Jurkat, Clone E6-1 (cell line): ENCODE data around the gene GPR137.

Experiments used
- DNase-seq: peaks from one replicate; pipeline ENCODE4 v3.0.0-alpha.2; 2011; ENCODE audit warnings: low read depth, low spot score
- H3K4me3 ChIP-seq: 2 replicates; pipeline ENCODE4 v1.5.1; 2011; ENCODE audit warnings: mild to moderate bottlenecking, low read length, control low read depth, moderate library complexity

The GPR137 gene

GRCh38 chr11:64260147-64260708, 25.4 kb upstream of the GPR137 start:
- no peak overlapping the region for H3K4me3 ChIP-seq
- no peak for DNase-seq

GRCh38 chr11:64261556-64262080, 24.0 kb upstream of the GPR137 start:
- DNase-seq: no peak
- H3K4me3 ChIP-seq: no peak overlapping the region

- no peak for DNase-seq
- no peak overlapping the region for H3K4me3 ChIP-seq
These were observed 23.2 kb upstream of the GPR137 start for GRCh38 chr11:64262271-64263002.

GRCh38 chr11:64263021-64263946, 22.4 kb upstream of the GPR137 start:
- H3K4me3 ChIP-seq: no peak overlapping the region
- no peak for DNase-seq

GRCh38 chr11:64263947-64264317, 21.7 kb upstream of the GPR137 start:
- no peak for DNase-seq

GRCh38 chr11:64264371-64264852, 21.2 kb upstream of the GPR137 start:
- H3K4me3 ChIP-seq: no peak overlapping the region
- no peak for DNase-seq

More at GRCh38 chr11:64263947-64264317, 21.7 kb upstream of the GPR137 start:
- no peak overlapping the region for H3K4me3 ChIP-seq

GRCh38 chr11:64265176-64266160, 20.2 kb upstream of the GPR137 start:
- H3K4me3 ChIP-seq: no peak overlapping the region
- DNase-seq: no peak

- no peak for DNase-seq
- H3K4me3 ChIP-seq: no peak overlapping the region
These were observed 19.3 kb upstream of the GPR137 start for GRCh38 chr11:64266339-64266738.

- no peak overlapping the region for H3K4me3 ChIP-seq
- DNase-seq: no peak
These were observed 18.3 kb upstream of the GPR137 start for GRCh38 chr11:64267207-64267945.

- peak overlapping the region; percentile 89 for H3K4me3 ChIP-seq
- no peak for DNase-seq
These were observed 17.4 kb upstream of the GPR137 start for GRCh38 chr11:64268025-64268892.

- peak overlapping the region; percentile 89 for H3K4me3 ChIP-seq
- no peak for DNase-seq
These were observed 16.6 kb upstream of the GPR137 start for GRCh38 chr11:64268893-64269539.

- H3K4me3 ChIP-seq: peak overlapping the region; percentile 89
These were observed 16.0 kb upstream of the GPR137 start for GRCh38 chr11:64269540-64270220.

GRCh38 chr11:64275031-64275800, 10.4 kb upstream of the GPR137 start:
- no peak for DNase-seq
- H3K4me3 ChIP-seq: no peak overlapping the region

More at GRCh38 chr11:64269540-64270220, 16.0 kb upstream of the GPR137 start:
- peak; percentile 100 for DNase-seq

- H3K4me3 ChIP-seq: no peak overlapping the region
- DNase-seq: no peak
These were observed 9.8 kb upstream of the GPR137 start for GRCh38 chr11:64275841-64276240.
